Subcutaneous abdominal adipose tissue (tissue), 5 donors: Measurements from ENCODE around the gene HS3ST6.
"Not testable (repeated sequence)": the region's sequence is repeated elsewhere in the genome, so short reads cannot be mapped to it uniquely, and the experiment has no call there.

Experiments used
- H3K27ac ChIP-seq: one replicate; pipeline ENCODE4 v1.7.0; 2013; ENCODE audit warnings: low read depth, mild to moderate bottlenecking, inconsistent platforms, low read length, moderate library complexity
- H3K27me3 ChIP-seq, 5 donors: one replicate each; pipeline ENCODE4 v1.7.0; 2013; ENCODE audit warnings: low read length in 5 of 5, inconsistent platforms in 1 of 5; ENCODE audit not compliant: control insufficient read depth in 5 of 5, insufficient read depth in 4 of 5
- H3K36me3 ChIP-seq, 5 donors: one replicate each; pipeline ENCODE4 v1.7.0; 2013; ENCODE audit warnings: low read length in 5 of 5; ENCODE audit not compliant: control insufficient read depth in 5 of 5, insufficient read depth in 5 of 5
- H3K4me1 ChIP-seq, 5 donors: one replicate each; pipeline ENCODE4 v1.7.0; 2013; ENCODE audit warnings: low read length in 5 of 5, mild to moderate bottlenecking in 3 of 5, moderate library complexity in 1 of 5; ENCODE audit not compliant: control insufficient read depth in 5 of 5, insufficient read depth in 5 of 5
- H3K4me3 ChIP-seq, 5 donors: one replicate each; pipeline ENCODE4 v1.7.0; 2013; ENCODE audit warnings: low read length in 5 of 5, low read depth in 1 of 5
- H3K9ac ChIP-seq, 5 donors: one replicate each; pipeline ENCODE4 v1.7.0; 2013; ENCODE audit warnings: low read length in 5 of 5, mild to moderate bottlenecking in 4 of 5, moderate library complexity in 3 of 5
- H3K9me3 ChIP-seq, 5 donors: one replicate each; pipeline ENCODE4 v1.7.0; 2013; ENCODE audit warnings: low read length in 5 of 5; ENCODE audit not compliant: control insufficient read depth in 5 of 5
- donor health status: healthy.
- donor health status: healthy.
- donor health status: healthy.
- donor health status: healthy.
- donor health status: healthy.

HS3ST6 gene

GRCh38 chr16:1899641-1900451, 18.4 kb downstream of the HS3ST6 start:
- Histone ChIP-seq H3K36me3 (no peaks in the 10 kb centered on the region), H3K27ac (no peak overlapping the region), H3K9ac (no peak overlapping the region), H3K4me3 (no peak overlapping the region), H3K27me3 (peaks cover 7 to 18% (median 17%) of the 10 kb centered on the region in 5 donors), H3K9me3 (no peaks in the 10 kb centered on the region), H3K4me1 (no peaks in the 10 kb centered on the region)

GRCh38 chr16:1897692-1898091, 20.5 kb downstream of the HS3ST6 start:
- H3K27me3 ChIP-seq = peaks cover 0 to 12% (median 6%) of the 10 kb centered on the region in 5 donors
- not testable (repeated sequence) for H3K4me1 ChIP-seq, H3K36me3 ChIP-seq, H3K9me3 ChIP-seq, H3K27ac ChIP-seq, H3K9ac ChIP-seq, H3K4me3 ChIP-seq

GRCh38 chr16:1895949-1896675, 22.1 kb downstream of the HS3ST6 start:
- no peak overlapping the region for H3K4me3 ChIP-seq
- no peak overlapping the region for H3K9ac ChIP-seq
- peaks cover 0 to 11% (median 6%) of the 10 kb centered on the region in 5 donors for H3K27me3 ChIP-seq
- no peaks in the 10 kb centered on the region for H3K4me1 ChIP-seq
- H3K27ac ChIP-seq = no peak overlapping the region
- no peaks in the 10 kb centered on the region for H3K9me3 ChIP-seq
- H3K36me3 ChIP-seq = no peaks in the 10 kb centered on the region

- H3K36me3 ChIP-seq = no peaks in the 10 kb centered on the region
Observed at GRCh38 chr16:1895068-1895467, 23.1 kb downstream of the HS3ST6 start.

GRCh38 chr16:1890708-1891050, 27.5 kb downstream of the HS3ST6 start:
- no peak overlapping the region for H3K9ac ChIP-seq
- H3K27me3 ChIP-seq = peaks cover 3 to 17% (median 8%) of the 10 kb centered on the region in 5 donors
- H3K4me3 ChIP-seq = no peak overlapping the region
- H3K4me1 ChIP-seq = no peaks in the 10 kb centered on the region
- H3K9me3 ChIP-seq = no peaks in the 10 kb centered on the region
- no peak overlapping the region for H3K27ac ChIP-seq
- no peaks in the 10 kb centered on the region for H3K36me3 ChIP-seq

More at GRCh38 chr16:1895068-1895467, 23.1 kb downstream of the HS3ST6 start:
- Histone ChIP-seq H3K9ac (no peak overlapping the region), H3K4me3 (no peak overlapping the region), H3K27ac (no peak overlapping the region), H3K27me3 (peaks cover 2 to 16% (median 11%) of the 10 kb centered on the region in 5 donors), H3K9me3 (no peaks in the 10 kb centered on the region), H3K4me1 (no peaks in the 10 kb centered on the region)

GRCh38 chr16:1890024-1890707, 28.0 kb downstream of the HS3ST6 start:
- H3K9me3 ChIP-seq = no peaks in the 10 kb centered on the region
- H3K9ac ChIP-seq = no peak overlapping the region
- no peak overlapping the region for H3K4me3 ChIP-seq
- H3K27me3 ChIP-seq = peaks cover 3 to 17% (median 8%) of the 10 kb centered on the region in 5 donors
- no peaks in the 10 kb centered on the region for H3K4me1 ChIP-seq
- no peaks in the 10 kb centered on the region for H3K36me3 ChIP-seq
- no peak overlapping the region for H3K27ac ChIP-seq

GRCh38 chr16:1887711-1888354, 30.4 kb downstream of the HS3ST6 start:
- Histone ChIP-seq H3K9ac (no peak overlapping the region), H3K27me3 (peaks cover 3 to 10% (median 10%) of the 10 kb centered on the region in 5 donors), H3K36me3 (no peaks in the 10 kb centered on the region), H3K9me3 (no peaks in the 10 kb centered on the region), H3K4me3 (no peak overlapping the region), H3K4me1 (no peaks in the 10 kb centered on the region), H3K27ac (no peak overlapping the region)

GRCh38 chr16:1884889-1885288, 33.3 kb downstream of the HS3ST6 start:
- no peak overlapping the region for H3K4me3 ChIP-seq

GRCh38 chr16:1884155-1884760, 34.0 kb downstream of the HS3ST6 start:
- H3K4me3 ChIP-seq = no peak overlapping the region

More at GRCh38 chr16:1884889-1885288, 33.3 kb downstream of the HS3ST6 start:
- Histone ChIP-seq H3K9me3 (no peaks in the 10 kb centered on the region), H3K36me3 (no peaks in the 10 kb centered on the region), H3K9ac (no peak overlapping the region), H3K27ac (no peak overlapping the region), H3K4me1 (no peaks in the 10 kb centered on the region), H3K27me3 (peaks cover 0 to 6% (median 4%) of the 10 kb centered on the region in 5 donors)

More at GRCh38 chr16:1884155-1884760, 34.0 kb downstream of the HS3ST6 start:
- H3K9ac ChIP-seq = no peak overlapping the region
- H3K27ac ChIP-seq = no peak overlapping the region
- no peaks in the 10 kb centered on the region for H3K36me3 ChIP-seq
- H3K4me1 ChIP-seq = no peaks in the 10 kb centered on the region
- peaks cover 0 to 7% (median 6%) of the 10 kb centered on the region in 5 donors for H3K27me3 ChIP-seq
- H3K9me3 ChIP-seq = no peaks in the 10 kb centered on the region
